ENCODE data around the gene PEX14.

The PEX14 gene

DNA sequence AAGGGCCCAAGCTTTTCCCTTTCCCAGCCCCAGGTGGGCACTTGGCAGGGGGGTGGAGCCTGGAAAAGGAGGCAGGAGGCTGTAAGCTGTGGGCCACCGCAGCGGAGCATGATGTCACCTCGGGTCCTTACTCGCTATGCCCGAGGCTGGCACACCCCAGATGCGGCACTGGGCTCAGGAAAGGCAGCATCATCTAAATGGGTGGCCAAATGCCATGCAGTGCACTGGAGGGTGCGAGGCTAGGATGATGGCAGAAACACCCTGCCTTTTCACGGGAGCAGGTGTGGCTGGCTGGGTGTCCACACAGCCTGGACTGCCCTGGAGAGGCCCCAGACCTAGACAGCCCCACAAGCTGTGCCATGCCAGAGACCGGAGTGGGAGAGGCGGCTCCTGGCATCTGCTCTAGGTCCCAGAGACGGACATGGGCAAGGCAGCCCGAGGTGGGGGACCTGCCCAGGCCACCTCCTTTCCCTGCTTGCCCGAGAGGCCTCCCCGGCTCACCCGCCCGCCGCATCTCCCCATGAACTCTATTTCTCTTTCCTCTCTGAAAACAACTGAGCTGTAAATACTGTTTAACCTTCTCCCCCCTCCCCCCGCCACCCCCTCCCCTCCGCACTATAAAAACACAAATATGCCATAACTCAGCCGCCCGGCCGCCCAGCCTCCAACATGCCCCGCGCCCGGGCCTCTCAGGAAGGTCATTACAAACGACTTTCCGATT, 197.0 kb downstream of the PEX14 start:
- no peak for DNase-seq

DNA sequence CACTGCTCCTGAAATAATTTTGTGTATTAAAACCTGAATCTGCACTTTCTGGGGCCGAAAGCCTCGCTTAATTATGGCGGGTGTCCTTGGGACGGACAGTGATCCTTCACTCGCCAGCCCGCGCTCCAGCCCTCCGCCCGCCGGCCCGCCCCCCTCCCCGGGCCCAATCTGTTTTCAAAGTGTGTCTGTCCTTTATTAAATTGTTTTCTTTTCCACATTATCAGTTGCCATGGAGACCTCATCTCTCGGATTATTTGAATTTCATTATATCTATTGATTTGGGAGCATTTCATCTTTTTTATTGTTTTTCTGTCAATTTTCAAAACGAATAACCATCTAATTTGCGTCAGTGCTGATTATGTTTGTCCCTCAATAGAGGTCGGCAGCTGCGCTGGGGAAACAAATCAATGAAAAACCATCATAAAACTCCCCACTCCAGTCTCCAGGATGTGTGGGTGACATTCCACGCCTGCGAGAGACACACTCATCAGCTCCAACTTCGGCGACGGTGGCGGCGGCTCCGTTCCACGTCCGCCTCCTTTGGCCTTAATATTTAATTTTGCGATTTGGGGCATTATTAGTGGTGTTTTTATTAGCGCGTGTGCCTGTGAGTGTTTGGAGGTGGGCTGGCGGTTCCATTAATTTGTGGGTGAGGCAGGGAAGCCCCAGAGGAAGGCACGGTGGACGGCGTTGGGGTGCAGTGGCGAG, 197.7 kb downstream of the PEX14 start:
- no peak for DNase-seq

DNA sequence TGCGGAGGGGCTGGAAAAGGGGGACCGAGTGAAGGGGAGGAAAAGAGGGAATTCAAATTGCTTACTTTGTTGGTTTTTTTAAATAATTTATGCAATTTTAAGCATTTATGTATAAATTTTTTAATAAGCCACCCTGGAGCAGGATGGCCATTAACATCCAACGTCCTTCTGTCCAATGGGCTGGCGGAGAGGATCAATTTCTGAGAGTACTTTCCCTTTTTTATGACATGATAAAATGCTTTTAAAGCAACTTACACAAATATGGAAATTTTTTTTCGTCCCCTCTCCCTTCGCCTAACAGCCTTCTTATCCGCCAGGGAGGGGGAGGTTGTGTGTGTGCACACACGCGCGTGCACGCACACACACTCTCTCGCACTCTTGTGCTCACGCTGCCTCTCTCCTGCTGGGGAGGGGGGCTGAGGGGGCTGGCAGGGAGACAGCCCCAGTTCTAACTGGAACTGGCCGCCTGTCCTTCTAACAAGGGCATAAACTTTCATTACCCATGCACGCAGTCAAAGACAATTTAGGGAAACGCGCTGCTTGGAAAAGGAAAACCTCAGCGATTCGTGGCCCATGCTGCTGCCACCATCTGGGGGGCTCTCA, 198.5 kb downstream of the PEX14 start:
- DNase-seq = no peak

DNA sequence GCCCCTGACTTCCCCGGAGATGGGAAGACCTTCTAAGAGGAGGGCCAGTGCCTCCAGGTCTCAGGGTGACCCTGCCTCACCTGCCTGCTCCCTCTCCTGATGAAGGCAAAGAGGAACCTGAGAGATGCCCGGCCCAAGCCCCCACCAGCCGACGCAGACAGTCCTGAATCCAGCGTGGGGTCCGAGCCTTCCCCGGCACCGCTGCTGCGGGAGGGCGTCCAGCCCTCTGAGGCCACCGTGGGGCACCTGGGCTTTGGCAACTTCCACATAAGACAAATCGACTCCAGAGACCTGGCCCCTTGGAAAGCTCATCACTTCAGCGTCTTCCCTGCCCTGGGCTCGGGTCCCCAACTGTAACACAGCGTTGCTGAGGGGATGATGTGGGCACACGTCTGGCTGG, 199.5 kb downstream of the PEX14 start:
- DNase-seq = no peak

DNA sequence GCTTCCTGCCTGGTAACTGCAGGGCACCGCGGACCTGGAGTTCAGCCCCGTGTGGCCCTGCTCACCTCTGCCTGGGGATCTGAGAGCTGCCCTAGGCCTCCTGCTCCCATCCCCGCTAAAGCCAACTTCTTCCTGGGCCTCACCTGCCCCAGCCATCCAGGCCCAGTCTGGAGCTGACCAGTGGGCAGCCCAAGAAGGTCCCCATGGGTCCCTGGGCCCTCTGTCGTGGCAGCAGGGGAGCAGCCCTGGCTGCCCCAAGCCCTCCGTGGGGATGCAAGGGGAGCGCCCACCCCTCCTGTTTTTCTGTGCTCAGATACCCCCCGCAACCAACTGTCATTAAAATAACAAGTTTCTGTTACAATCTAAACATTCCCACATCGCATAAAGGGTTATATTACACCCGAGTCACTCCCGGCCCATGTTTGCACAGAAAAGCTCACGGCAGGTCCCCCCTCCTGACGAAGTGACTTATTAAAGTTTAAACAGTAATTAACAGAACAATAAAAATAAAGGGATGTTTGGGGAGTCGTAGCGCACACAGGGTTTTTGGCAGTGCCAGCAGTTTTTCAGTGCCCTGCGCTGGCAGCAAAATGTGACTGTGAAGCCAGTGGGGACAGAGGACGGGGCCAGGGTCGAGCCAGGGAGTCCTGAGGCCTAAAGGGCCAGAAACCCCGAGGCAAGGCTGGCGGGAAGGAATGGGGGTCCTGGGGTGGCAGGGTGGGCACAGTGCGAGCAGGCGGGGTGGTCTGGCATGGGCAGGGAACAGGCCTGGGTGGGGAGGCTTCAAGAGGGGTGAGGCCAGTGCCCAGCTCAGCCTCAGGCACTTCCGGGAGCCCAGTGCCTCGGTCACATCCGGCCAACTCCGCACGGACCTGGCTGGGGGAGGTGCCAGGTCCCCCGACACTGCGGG, 200.2 kb downstream of the PEX14 start:
- no peak for DNase-seq

DNA sequence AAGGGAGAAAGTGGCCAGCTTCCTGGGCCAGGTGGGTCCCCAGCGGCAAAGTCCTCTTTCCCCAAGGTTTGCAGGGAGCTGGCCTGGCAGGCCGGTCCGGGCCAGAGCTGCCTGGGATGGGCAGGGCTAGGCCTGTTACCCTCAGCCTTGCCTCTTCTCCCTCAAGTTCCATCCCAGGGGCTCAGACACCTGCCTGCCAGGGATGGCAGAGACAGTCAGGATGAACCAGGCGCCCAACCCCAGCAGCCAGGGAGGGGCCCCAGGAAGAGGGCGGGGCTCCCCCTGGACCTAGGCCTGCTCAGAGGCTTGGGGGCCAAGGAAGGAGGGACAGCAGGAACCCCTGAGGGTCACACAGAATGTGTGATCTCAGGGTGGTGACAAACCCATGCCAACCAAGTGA, 201.1 kb downstream of the PEX14 start:
- DNase-seq = no peak

DNA sequence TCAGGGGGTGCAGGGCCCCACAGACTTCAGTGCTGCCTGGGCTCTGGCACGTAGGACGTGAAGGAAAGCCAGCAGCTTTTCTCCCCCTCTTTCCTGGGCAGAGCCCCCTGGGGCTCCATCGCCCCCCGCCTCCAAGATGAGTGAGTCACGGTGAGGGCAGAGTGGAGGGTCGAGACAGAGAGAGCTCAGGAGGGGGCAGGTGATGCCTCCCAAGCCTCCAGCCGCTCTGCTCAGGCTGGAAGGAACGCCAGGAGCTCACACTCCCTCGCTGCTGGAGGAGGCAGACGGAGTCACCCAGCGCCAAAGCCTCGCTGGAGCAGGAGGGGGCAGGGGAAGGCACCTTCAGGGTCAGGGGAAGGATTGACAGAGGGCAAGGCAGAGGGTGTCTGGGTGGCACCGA, 202.2 kb downstream of the PEX14 start:
- DNase-seq = no peak

DNA sequence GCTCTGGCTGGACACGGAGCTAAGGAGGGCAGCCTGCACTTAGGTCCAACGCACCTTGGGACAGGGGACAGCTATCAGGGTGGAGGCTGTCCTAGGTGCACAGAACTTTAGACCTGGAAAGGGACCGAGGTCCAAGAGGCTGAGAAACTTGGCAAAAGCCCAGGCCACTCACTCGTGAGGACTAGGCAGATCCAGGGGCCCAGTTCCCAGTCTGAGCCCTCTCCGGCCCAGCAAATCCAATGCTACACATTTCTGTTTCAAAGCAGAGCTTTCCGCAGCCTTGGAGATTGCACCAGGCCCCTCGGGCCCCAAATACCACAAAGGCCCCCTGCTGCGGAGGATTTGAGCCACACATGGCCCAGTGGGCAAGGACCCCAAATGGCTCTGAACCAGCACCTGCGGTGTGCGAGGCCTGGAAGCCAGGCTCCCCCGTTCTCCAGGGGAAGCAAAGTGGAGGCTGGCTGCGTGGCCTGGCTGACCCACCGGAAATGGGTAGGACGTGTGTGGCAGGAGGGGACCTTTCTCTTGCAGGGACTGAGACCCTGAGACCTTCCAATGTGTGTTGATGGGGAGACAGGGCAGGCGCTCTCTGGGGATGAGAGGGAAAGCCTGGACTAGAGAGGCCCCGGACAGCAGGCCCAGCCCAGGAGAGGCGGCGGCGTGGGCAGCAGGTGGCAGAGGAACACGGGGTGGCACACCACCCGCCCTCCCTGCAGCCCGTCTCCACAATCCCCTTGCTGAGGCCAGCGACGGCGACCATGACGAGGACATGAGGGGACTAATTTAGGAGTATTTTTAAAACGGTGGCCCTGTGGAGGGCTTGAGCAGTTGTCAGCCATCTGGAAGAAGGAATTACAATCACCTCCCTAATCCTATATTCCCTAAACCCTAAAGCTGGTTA, 203.0 kb downstream of the PEX14 start:
- peak; percentile 92 for DNase-seq

DNA sequence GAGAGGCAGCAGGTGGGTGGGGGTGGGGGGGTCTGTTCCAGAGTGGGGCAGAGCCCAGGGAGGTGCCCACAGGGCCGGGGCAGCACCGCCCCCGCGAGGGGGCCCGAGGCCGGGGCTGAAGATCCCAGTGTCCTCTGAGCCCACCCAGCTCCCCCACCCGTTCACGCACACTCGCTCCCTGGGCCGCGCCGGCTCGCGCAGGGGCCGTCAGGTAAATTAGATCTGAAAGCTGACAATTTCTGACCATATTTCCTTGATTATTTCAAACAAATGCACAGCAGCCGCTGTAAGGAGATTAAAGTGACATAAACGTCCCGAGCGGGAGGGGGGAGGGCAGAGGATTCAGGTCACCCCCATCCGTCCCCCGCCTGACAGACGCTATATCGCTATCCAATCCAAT, 203.7 kb downstream of the PEX14 start:
- no peak for DNase-seq

DNA sequence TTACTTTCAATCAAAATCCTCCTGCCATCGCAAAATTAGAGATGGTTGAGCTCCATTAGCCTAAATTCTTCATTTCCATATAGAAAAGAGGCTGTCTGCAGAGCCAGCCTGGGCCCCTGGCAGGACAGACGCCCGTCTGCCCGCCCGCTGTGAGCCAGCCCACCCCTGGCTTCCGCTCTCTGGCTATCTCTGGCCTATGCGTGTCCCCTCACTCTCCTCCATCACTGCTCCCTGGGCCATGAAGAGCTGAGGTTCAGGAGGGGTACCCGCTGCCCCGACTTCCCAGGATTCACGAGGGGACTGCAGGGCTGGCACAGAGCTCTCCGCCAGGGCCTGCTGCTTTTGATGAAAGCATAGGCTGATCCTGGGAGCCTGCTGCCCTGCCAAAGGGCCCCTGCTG, 204.1 kb downstream of the PEX14 start:
- no peak for DNase-seq

DNA sequence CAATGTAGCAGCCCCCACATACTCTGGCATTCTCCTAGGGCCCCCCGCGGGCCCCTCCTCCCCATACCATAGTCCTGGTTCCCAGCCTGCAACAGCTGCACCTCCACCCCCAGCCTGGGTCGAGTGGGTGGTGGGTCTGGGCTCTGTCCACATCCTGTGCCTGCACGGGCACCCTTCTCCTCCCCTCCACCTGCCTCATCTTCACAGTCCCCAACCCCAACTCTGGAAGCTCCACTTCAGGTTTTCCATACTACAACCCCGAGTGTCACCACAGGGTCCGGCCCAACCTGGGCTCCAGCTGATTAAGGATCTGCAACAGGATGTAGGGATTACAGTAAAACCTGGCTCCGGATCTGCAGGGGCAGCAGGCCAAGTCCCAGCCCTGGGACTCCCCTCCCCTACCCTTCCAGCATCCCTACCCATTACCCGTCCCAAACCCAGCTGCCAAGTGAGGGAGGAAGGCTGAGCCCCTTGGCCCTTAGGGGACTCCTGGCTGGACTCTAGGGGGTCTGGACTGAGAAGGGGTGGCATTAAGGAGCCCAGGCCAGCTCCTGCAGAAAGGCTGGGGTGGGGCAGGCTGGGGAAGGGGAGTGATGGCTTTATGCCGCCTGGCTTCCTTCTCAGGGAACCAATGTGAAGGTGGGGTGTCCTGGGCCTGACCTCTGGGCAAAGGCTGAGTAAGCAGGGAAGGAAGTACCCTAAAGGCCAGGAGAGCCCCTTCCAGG, 204.9 kb downstream of the PEX14 start:
- DNase-seq = peak; percentile 87

Measured in NCI-H524 treated with DMSO at 0.1 percent for 48 hours (cell line).